CD4-positive, alpha-beta T cell treated with Interleukin-21 for 1 hour (primary cell): ENCODE data around the gene MYOG.

ENCODE experiments used
- DNase-seq: peaks from one replicate; pipeline ENCODE4 v3.0.0-alpha.2; 2020

Gene MYOG

GRCh38 chr1:203090421-203091198, 4.8 kb upstream of the MYOG start:
- DNase-seq, result no peak

GRCh38 chr1:203089651-203090045, 3.8 kb upstream of the MYOG start:
- no peak for DNase-seq

- no peak for DNase-seq
These were observed 3.3 kb upstream of the MYOG start for GRCh38 chr1:203089001-203089650.

- no peak for DNase-seq
These were observed 2.6 kb upstream of the MYOG start for GRCh38 chr1:203088441-203088840.

- no peak for DNase-seq
These were observed 1.4 kb upstream of the MYOG start for GRCh38 chr1:203086992-203087763.

- no peak for DNase-seq
These were observed 954 bp downstream of the MYOG start for GRCh38 chr1:203084588-203085527.

- no peak for DNase-seq
These were observed 2.3 kb downstream of the MYOG start for GRCh38 chr1:203083463-203083921.

GRCh38 chr1:203082571-203083462, 3.0 kb downstream of the MYOG start:
- DNase-seq, result no peak

GRCh38 chr1:203082231-203082505, 3.6 kb downstream of the MYOG start:
- DNase-seq, result no peak

GRCh38 chr1:203081465-203082230, 4.2 kb downstream of the MYOG start:
- DNase-seq, result no peak

- DNase-seq, result no peak
These were observed 5.4 kb downstream of the MYOG start for GRCh38 chr1:203080456-203080855.

- DNase-seq, result no peak
These were observed 7.3 kb downstream of the MYOG start for GRCh38 chr1:203078478-203078877.

- DNase-seq, result no peak
These were observed 7.9 kb downstream of the MYOG start for GRCh38 chr1:203077956-203078355.

GRCh38 chr1:203077367-203077766, 8.4 kb downstream of the MYOG start:
- DNase-seq, result no peak

GRCh38 chr1:203076031-203076511, 9.7 kb downstream of the MYOG start:
- no peak for DNase-seq

- DNase-seq, result no peak
These were observed 10.4 kb downstream of the MYOG start for GRCh38 chr1:203075236-203076030.

GRCh38 chr1:203074610-203075009, 11.2 kb downstream of the MYOG start:
- no peak for DNase-seq

- no peak for DNase-seq
These were observed 12.3 kb downstream of the MYOG start for GRCh38 chr1:203073469-203073868.

GRCh38 chr1:203072911-203073310, 12.9 kb downstream of the MYOG start:
- DNase-seq, result no peak
